Trophoblast cell (in vitro differentiated cells and primary cell): ENCODE data around the gene DHRS1.
"Not testable (repeated sequence)": the region's sequence is repeated elsewhere in the genome, so short reads cannot be mapped to it uniquely, and the experiment has no call there.

Experiments
- DNase-seq, 2 donors: peaks; one replicate each; pipeline ENCODE4 v3.0.0-alpha.2; 2016
- H2AFZ ChIP-seq: 2 replicates; pipeline ENCODE4 v1.6.1; 2013; ENCODE audit warnings: low read length, moderate library complexity, mild to moderate bottlenecking; ENCODE audit not compliant: insufficient read depth, poor library complexity
- H2AK5ac ChIP-seq: 2 replicates; pipeline ENCODE4 v1.6.1; 2013; ENCODE audit warnings: mild to moderate bottlenecking, low read length
- H2BK120ac ChIP-seq: 2 replicates; pipeline ENCODE4 v1.6.1; 2013; ENCODE audit warnings: low read length, mild to moderate bottlenecking, moderate library complexity; ENCODE audit not compliant: insufficient read depth, poor library complexity
- H2BK12ac ChIP-seq: 2 replicates; pipeline ENCODE4 v1.6.1; 2013; ENCODE audit warnings: mild to moderate bottlenecking, low read length, moderate library complexity
- H2BK5ac ChIP-seq: 2 replicates; pipeline ENCODE4 v1.6.1; 2013; ENCODE audit warnings: low read length, low read depth, moderate library complexity, mild to moderate bottlenecking; ENCODE audit not compliant: poor library complexity
- H3K14ac ChIP-seq: 2 replicates; pipeline ENCODE4 v1.6.1; 2013; ENCODE audit warnings: mild to moderate bottlenecking, low read length
- H3K18ac ChIP-seq: 2 replicates; pipeline ENCODE4 v1.6.1; 2013; ENCODE audit warnings: mild to moderate bottlenecking, low read length
- H3K23ac ChIP-seq: 2 replicates; pipeline ENCODE4 v1.6.1; 2013; ENCODE audit warnings: low read length
- H3K27ac ChIP-seq: 2 replicates; pipeline ENCODE4 v1.5.1; 2013; ENCODE audit warnings: low read depth, mild to moderate bottlenecking, inconsistent platforms, low read length, moderate library complexity
- H3K27me3 ChIP-seq: 2 replicates; pipeline ENCODE4 v1.6.1; 2013; ENCODE audit warnings: inconsistent platforms, mild to moderate bottlenecking, low read length, moderate library complexity; ENCODE audit not compliant: insufficient read depth
- H3K36me3 ChIP-seq, 2 experiments: 1 replicate in 1 of 2; 2 replicates in 1 of 2; pipeline ENCODE4 v1.6.1; 2013; ENCODE audit warnings: low read length in 2 of 2, mild to moderate bottlenecking in 2 of 2, moderate library complexity in 1 of 2; ENCODE audit not compliant: insufficient read depth in 2 of 2, control insufficient read depth in 1 of 2
- H3K4ac ChIP-seq: 2 replicates; pipeline ENCODE4 v1.6.1; 2013; ENCODE audit warnings: low read depth, mild to moderate bottlenecking, low read length, moderate library complexity
- H3K4me1 ChIP-seq, 2 experiments: 1 replicate in 1 of 2; 2 replicates in 1 of 2; pipeline ENCODE4 v1.6.1; 2013; ENCODE audit warnings: low read length in 2 of 2, mild to moderate bottlenecking in 2 of 2, moderate library complexity in 1 of 2; ENCODE audit not compliant: insufficient read depth in 2 of 2, control insufficient read depth in 1 of 2
- H3K4me2 ChIP-seq: 2 replicates; pipeline ENCODE4 v1.6.1; 2013; ENCODE audit warnings: inconsistent platforms, mild to moderate bottlenecking, low read length, moderate library complexity
- H3K4me3 ChIP-seq: 2 replicates; pipeline ENCODE4 v1.5.1; 2013; ENCODE audit warnings: mild to moderate bottlenecking, low read depth, low read length, inconsistent platforms
- H3K79me1 ChIP-seq: one replicate; pipeline ENCODE4 v1.6.1; 2013; ENCODE audit warnings: low read length
- H3K79me2 ChIP-seq: 2 replicates; pipeline ENCODE4 v1.6.1; 2013; ENCODE audit warnings: low read length, mild to moderate bottlenecking; ENCODE audit not compliant: control insufficient read depth, insufficient read depth, poor library complexity
- H3K9ac ChIP-seq: 2 replicates; pipeline ENCODE4 v1.6.1; 2013; ENCODE audit warnings: mild to moderate bottlenecking, low read length
- H3K9me3 ChIP-seq: 2 replicates; pipeline ENCODE4 v1.6.1; 2013; ENCODE audit warnings: low read depth, mild to moderate bottlenecking, control low read depth, inconsistent platforms, low read length; ENCODE audit not compliant: insufficient read depth
- H4K12ac ChIP-seq: 2 replicates; pipeline ENCODE4 v1.6.1; 2013; ENCODE audit warnings: low read depth, mild to moderate bottlenecking, low read length, moderate library complexity
- H4K8ac ChIP-seq: 2 replicates; pipeline ENCODE4 v1.6.1; 2013; ENCODE audit warnings: low read depth, mild to moderate bottlenecking, low read length, moderate library complexity
- H4K91ac ChIP-seq: one replicate; pipeline ENCODE4 v1.6.1; 2013; ENCODE audit warnings: low read depth, mild to moderate bottlenecking, low read length, moderate library complexity
- WGBS: extraction: QIAGEN DNeasy Blood & Tissue Kit; methylation state at CpG from one replicate; pipeline ENCODE4 v1.1.7; 2013; ENCODE audit warnings: missing lambda C conversion rate; ENCODE audit not compliant: insufficient read length, insufficient coverage; ENCODE audit errors: extremely low coverage; 5-methylcytosine and 5-hydroxymethylcytosine counted together

Gene DHRS1

DNA sequence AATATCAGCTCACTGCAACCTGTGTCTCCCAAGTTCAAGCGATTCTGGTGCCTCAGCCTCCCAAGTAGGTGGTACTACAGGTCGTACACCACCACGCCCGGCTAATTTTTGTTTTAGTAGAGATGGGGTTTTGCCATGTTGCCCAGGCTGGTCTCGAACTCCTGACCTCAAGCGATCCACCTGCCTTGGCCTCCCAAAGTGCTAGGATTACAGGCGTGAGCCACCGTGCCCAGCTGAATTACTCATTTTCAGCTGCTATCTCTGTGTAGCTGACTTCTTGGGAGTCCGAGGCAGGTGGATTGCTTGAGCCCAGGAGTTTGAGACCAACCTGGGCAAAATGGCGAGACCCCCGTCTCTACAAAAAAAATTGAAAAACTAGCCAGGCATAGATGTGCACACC lies 54.2 kb downstream of the DHRS1 start:
- H3K14ac ChIP-seq, H3K27ac ChIP-seq, H3K4ac ChIP-seq, H2BK5ac ChIP-seq, H4K8ac ChIP-seq, H2BK12ac ChIP-seq, H3K9ac ChIP-seq, H4K12ac ChIP-seq, H3K79me2 ChIP-seq, H3K23ac ChIP-seq, H3K9me3 ChIP-seq, H2BK120ac ChIP-seq, H2AFZ ChIP-seq, H4K91ac ChIP-seq, H3K18ac ChIP-seq, H3K4me2 ChIP-seq, H3K4me1 ChIP-seq, H3K27me3 ChIP-seq, H2AK5ac ChIP-seq, H3K4me3 ChIP-seq, DNase-seq: not testable (repeated sequence)
- Histone ChIP-seq H3K36me3 (peaks cover 18 to 20% of the 10 kb centered on the region in 2 experiments), H3K79me1 (peaks cover 10% of the 10 kb centered on the region)
- no CpG with 5 or more reads among the region's 11 CpGs for WGBS

DNA sequence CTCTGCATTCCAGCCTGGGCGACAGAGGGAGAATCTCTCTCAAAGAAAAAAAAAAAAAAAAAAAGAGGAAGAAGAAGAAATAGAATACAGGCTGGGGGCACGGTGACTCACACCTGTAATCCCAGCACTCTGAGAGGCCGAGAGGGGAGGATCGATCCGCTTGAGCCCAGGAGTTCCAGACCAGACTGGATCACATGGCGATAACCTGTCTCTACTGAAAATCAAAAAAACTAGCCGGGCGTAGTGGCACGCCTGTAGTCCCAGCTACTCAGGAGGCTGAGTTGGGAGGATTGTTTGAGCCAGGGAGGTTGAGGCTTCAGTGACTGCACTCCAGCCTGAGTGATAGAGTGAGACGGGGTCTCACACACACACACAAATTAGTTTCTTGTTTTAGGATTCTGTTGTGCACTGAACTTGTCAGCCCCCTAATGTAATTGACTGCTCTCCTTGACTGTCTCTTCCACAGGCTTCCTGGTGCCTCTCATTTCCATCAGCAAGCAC lies 56.2 kb downstream of the DHRS1 start:
- Histone ChIP-seq H3K4me3 (no peak overlapping the region), H3K79me1 (peaks cover 10% of the 10 kb centered on the region), H2AFZ (peak overlapping the region; percentile 11), H3K9ac (no peak overlapping the region), H4K12ac (peak overlapping the region; percentile 20), H4K8ac (peak overlapping the region; percentile 48), H2AK5ac (peak overlapping the region; percentile 52), H3K36me3 (peaks cover 13 to 23% of the 10 kb centered on the region in 2 experiments), H4K91ac (peak overlapping the region; percentile 59), H2BK120ac (peak overlapping the region; percentile 49), H3K4me2 (peak overlapping the region; percentile 75), H3K18ac (no peak overlapping the region), H3K27me3 (no peaks in the 10 kb centered on the region), H3K14ac (peak overlapping the region; percentile 63), H3K4ac (peak overlapping the region; percentile 8), H3K79me2 (peaks cover 4% of the 10 kb centered on the region), H2BK12ac (peak overlapping the region; percentile 67), H3K23ac (no peak overlapping the region), H3K27ac (peak overlapping the region; percentile 98), H3K9me3 (peaks cover 4% of the 10 kb centered on the region), H2BK5ac (peak overlapping the region; percentile 65), H3K4me1 (peaks cover 6 to 13% of the 10 kb centered on the region in 2 experiments)
- no CpG with 5 or more reads among the region's 10 CpGs for WGBS
- peak; percentile 58 to 61 for DNase-seq

DNA sequence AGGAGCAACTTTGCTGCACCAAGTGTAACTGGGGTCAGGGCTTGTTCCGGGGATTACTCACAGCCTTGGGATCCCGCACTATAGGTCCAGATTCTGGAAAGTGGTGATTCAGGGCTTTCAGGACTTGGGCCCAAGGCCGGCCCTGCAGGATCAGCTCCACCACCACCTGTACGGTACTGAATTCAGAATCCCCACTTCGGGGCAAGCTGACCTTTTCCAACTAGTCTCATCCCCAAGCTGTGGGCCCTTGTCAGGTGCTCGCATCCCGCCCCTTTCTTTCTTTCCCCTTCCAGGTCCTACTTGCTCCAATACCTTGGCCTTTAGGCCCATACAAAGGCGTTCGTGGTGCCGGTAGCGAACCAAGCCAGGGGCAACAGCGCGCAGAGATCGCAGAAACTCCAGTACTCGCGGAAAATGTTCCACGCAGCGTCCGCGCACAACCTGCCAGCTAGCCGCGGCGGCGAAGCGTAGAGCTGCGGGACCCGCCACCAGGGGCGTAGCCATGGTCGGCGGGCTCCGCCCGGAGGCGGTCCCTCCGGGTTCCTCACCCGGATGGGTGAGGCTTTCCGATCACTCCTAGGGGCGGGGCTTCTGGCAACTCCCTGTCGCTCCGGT lies 57.6 kb downstream of the DHRS1 start:
- no CpG with 5 or more reads among the region's 39 CpGs for WGBS
- Histone ChIP-seq H3K9me3 (peaks cover 4% of the 10 kb centered on the region), H4K8ac (peak overlapping the region; percentile 77), H2AFZ (peak overlapping the region; percentile 38), H4K12ac (peak overlapping the region; percentile 78), H3K36me3 (peaks cover 23 to 37% of the 10 kb centered on the region in 2 experiments), H2BK5ac (peak overlapping the region; percentile 74), H3K4ac (peak overlapping the region; percentile 54), H3K4me3 (peak overlapping the region; percentile 82), H4K91ac (peak overlapping the region; percentile 78), H3K79me1 (peaks cover 10% of the 10 kb centered on the region), H3K27ac (peak overlapping the region; percentile 98), H2AK5ac (peak overlapping the region; percentile 42), H2BK12ac (no peak overlapping the region), H3K4me1 (peaks cover 6 to 16% of the 10 kb centered on the region in 2 experiments), H3K18ac (peak overlapping the region; percentile 45), H3K4me2 (peak overlapping the region; percentile 75), H2BK120ac (peak overlapping the region; percentile 28), H3K23ac (no peak overlapping the region), H3K9ac (peak overlapping the region; percentile 74), H3K27me3 (no peaks in the 10 kb centered on the region), H3K79me2 (peaks cover 4% of the 10 kb centered on the region), H3K14ac (peak overlapping the region; percentile 75)
- DNase-seq, result peak; percentile 94 to 97
